Heart right ventricle (tissue), 16 donors: ENCODE measurements around the gene TASP1. TPM values are rescaled to one million over a fixed set of nuclear protein-coding genes. Genes with fewer than 3 reads are reported as not detected.

Source experiments
- ATAC-seq, 8 donors: fragments of 200-7000 bp; cut with Tn5 transposase; one replicate each; pipeline ENCODE4 v1.9.1; 2020; ENCODE audit warnings: mild to moderate bottlenecking in 8 of 8, moderate library complexity in 8 of 8, moderate number of reproducible peaks in 1 of 8
- DNase-seq, 2 donors: peaks; one replicate each; pipeline ENCODE4 v3.0.0-alpha.2; 2020
- H3K27ac ChIP-seq, 10 donors: fragments of 200-600 bp; sonication (generic) in 2 of 10; one replicate each; pipeline versions ENCODE4 v1.5.0 to v1.8.0; 2020 to 2022; ENCODE audit warnings: mild to moderate bottlenecking in 3 of 10
- H3K27me3 ChIP-seq, 7 donors: fragments of 200-600 bp; one replicate each; pipeline ENCODE4 v1.8.0; 2021 to 2022; ENCODE audit warnings: mild to moderate bottlenecking in 2 of 7
- H3K36me3 ChIP-seq, 9 donors: fragments of 200-600 bp; sonication (generic) in 1 of 9; one replicate each; pipeline versions ENCODE4 v1.5.0 to v1.8.0; 2020 to 2022; ENCODE audit warnings: mild to moderate bottlenecking in 2 of 9
- H3K4me1 ChIP-seq, 9 donors: fragments of 200-600 bp; sonication (generic) in 1 of 9; one replicate each; pipeline versions ENCODE4 v1.5.0 to v1.8.0; 2020 to 2022; ENCODE audit warnings: mild to moderate bottlenecking in 4 of 9
- H3K4me3 ChIP-seq, 10 donors: fragments of 200-600 bp; sonication (generic) in 2 of 10; one replicate each; pipeline versions ENCODE4 v1.5.0 to v1.8.0; 2020 to 2022; ENCODE audit warnings: mild to moderate bottlenecking in 7 of 10, moderate library complexity in 2 of 10
- H3K9me3 ChIP-seq, 11 donors: fragments of 200-600 bp in 10 of 11; sonication (generic) in 2 of 11; one replicate each; pipeline versions ENCODE4 v1.5.0 to v1.8.0; 2013 to 2022; ENCODE audit warnings: mild to moderate bottlenecking in 2 of 11, control low read depth in 1 of 11, moderate library complexity in 1 of 11
- CTCF ChIP-seq, 9 donors: fragments of 200-600 bp; sonication (generic) in 2 of 9; IDR thresholded peaks; one replicate each; pipeline versions ENCODE4 v1.5.0 to v1.8.0; 2021 to 2022; ENCODE audit warnings: antibody characterized with exemption in 9 of 9, mild to moderate bottlenecking in 5 of 9, moderate library complexity in 1 of 9
- WGBS, 2 donors: extraction: QIAGEN DNeasy Blood & Tissue Kit; methylation state at CpG; one replicate each; pipeline ENCODE4 v1.1.7; 2013; ENCODE audit warnings: inconsistent platforms in 1 of 2; 5-methylcytosine and 5-hydroxymethylcytosine counted together
- intact Hi-C, 10 donors: fragments of 100-400 bp; cut with DNase I; formaldehyde crosslinking; loops; one replicate each; pipeline versions ENCODE4 v1.11.1 to v1.14.2; 2022
- polyA plus RNA-seq, 2 donors: library from polyadenylated mRNA; stranded (reverse); fragments of 200-250 nt; gene quantifications; one replicate each; pipeline ENCODE4 v1.2.3, GENCODE V29; 2013
- total RNA-seq, 10 donors: library from RNA; stranded (reverse); fragmentation: NEBNext Ultra II Directional in 3 of 10; extraction: Animal tissue kit (Norgen Biotek cat#: 25700) in 3 of 10; gene quantifications; one replicate each; pipeline versions ENCODE4 v1.2.1 to v1.2.4, GENCODE V29; 2021 to 2023
- donor health status: Arrhythmogenic right ventricular cardiomyopathy.
- donor health status: ischemic (EF 13 %, LVEDD 7.1; RV severe dilation, severe dysfunction).
- donor health status: healthy with polysubstance abuse.
- donor health status: DM: no; HTN: yes; CAD: no.
- donor health status: DM: no; HTN: no; CAD: no.
- donor health status: ischemic (EF 25% LVEDD 6.9; RV normal size, moderate dysfunction).
- donor health status: ischemic (EF 25% LVEDD 5.7; RV mildly dilated, moderate dysfunction).
- donor health status: healthy.
- donor health status: DM: yes; HTN: yes; CAD: no.
- donor health status: Ischemic cardiomyopathy.
- donor health status: ischemic (EF 35%, LVEDD 5.7; RV mildly dilated, moderate dysfunction).
- donor health status: nonischemic (EF 11% LVEDD 7.7; RV severe dilation, severe dysfunction).
- donor health status: DM: yes; HTN: yes; CAD: no.
- donor health status: PGD.
- donor health status: ischemic (EF 29% LVEDD 5.4; RV normal size, mild dysfunction).
- donor health status: nonischemic (EF 23%, LVEDD 6.1; RV moderate dilation, normal function).

TASP1 gene
- total and polyA plus RNA-seq, 12 donors = 2.1 to 8.5 (median 5.8) TPM

GRCh38 chr20:13464702-13465101 lies 174.0 kb downstream of the TASP1 start:
- intact Hi-C loops = loop anchor here in 3 of 10 donors (5.0 to 10.0 kb wide), 4 partner anchors 80 to 308 kb away; no protein-coding TSS in a partner anchor
- 97 to 100% methylated on average over 3 of the region's 3 CpGs for WGBS, 2 donors
- Histone ChIP-seq H3K27me3 (no peaks in the 10 kb centered on the region), H3K9me3 (peaks cover 0 to 6% (median 0%) of the 10 kb centered on the region in 11 donors), H3K4me3 (no peak overlapping the region), H3K27ac (no peak overlapping the region), H3K36me3 (no peaks in the 10 kb centered on the region), H3K4me1 (peaks cover 0 to 7% (median 0%) of the 10 kb centered on the region in 9 donors)
- no peak for DNase-seq
- TF ChIP-seq CTCF (IDR thresholded peaks at IDR 0.05) = no peak
- no peak for ATAC-seq

GRCh38 chr20:13461849-13462458 lies 176.8 kb downstream of the TASP1 start:
- intact Hi-C loops = loop anchor here in 3 of 10 donors (5.0 to 10.0 kb wide), 4 partner anchors 83 to 310 kb away; no protein-coding TSS in a partner anchor
- no peak overlapping the region for H3K4me3 ChIP-seq
- DNase-seq (no peak), ATAC-seq (no peak)
- no peaks in the 10 kb centered on the region for H3K36me3 ChIP-seq
- no peaks in the 10 kb centered on the region for H3K27me3 ChIP-seq
- H3K4me1 ChIP-seq = peaks cover 0 to 7% (median 0%) of the 10 kb centered on the region in 9 donors
- H3K27ac ChIP-seq = no peak overlapping the region
- no peak for TF ChIP-seq CTCF (IDR thresholded peaks at IDR 0.05)
- 96% methylated on average over 2 of the region's 2 CpGs for WGBS, 2 donors
- H3K9me3 ChIP-seq = no peaks in the 10 kb centered on the region

- intact Hi-C loops = loop anchor here in 3 of 10 donors (5.0 to 10.0 kb wide), 2 partner anchors 88 to 326 kb away; partner anchors contain the start of genes ESF1 (in 1 of the 3) and NDUFAF5 (in 1 of the 3)
- DNase-seq (no peak), ATAC-seq (peak in 1 of 8 donors; percentile 58)
- WGBS, 2 donors = 76 to 91% methylated on average over 3 of the region's 3 CpGs
- Histone ChIP-seq H3K27ac (no peak overlapping the region), H3K36me3 (no peaks in the 10 kb centered on the region), H3K27me3 (no peaks in the 10 kb centered on the region), H3K4me3 (no peak overlapping the region), H3K9me3 (no peaks in the 10 kb centered on the region), H3K4me1 (peaks cover 0 to 2% (median 0%) of the 10 kb centered on the region in 9 donors)
- TF ChIP-seq CTCF (IDR thresholded peaks at IDR 0.05) = peak; percentile 35 to 83 (median 72)
Measured at GRCh38 chr20:13458860-13459451, 179.8 kb downstream of the TASP1 start.

- TF ChIP-seq CTCF (IDR thresholded peaks at IDR 0.05) = no peak
- Histone ChIP-seq H3K4me3 (no peak overlapping the region), H3K9me3 (no peaks in the 10 kb centered on the region), H3K27ac (no peak overlapping the region), H3K4me1 (no peaks in the 10 kb centered on the region), H3K27me3 (no peaks in the 10 kb centered on the region), H3K36me3 (no peaks in the 10 kb centered on the region)
- intact Hi-C loops = loop anchor here in 3 of 10 donors (5.0 to 10.0 kb wide), 2 partner anchors 90 to 327 kb away; partner anchors contain the start of genes ESF1 (in 1 of the 3) and NDUFAF5 (in 1 of the 3)
- no peak for ATAC-seq
- WGBS, 2 donors = 97 to 98% methylated on average over 1 of the region's 1 CpG
- no peak for DNase-seq
Measured at GRCh38 chr20:13457487-13457886, 181.2 kb downstream of the TASP1 start.
